Loucy (cell line): Measurements from ENCODE around the gene BMF.
"Not testable (repeated sequence)": the region's sequence is repeated elsewhere in the genome, so short reads cannot be mapped to it uniquely, and the experiment has no call there.

Experiments
- H2AFZ ChIP-seq: fragments of 200-600 bp; sonication (generic); 2 replicates; pipeline ENCODE4 v1.6.0; 2016; ENCODE audit warnings: antibody characterized with exemption, mild to moderate bottlenecking, low read length, moderate library complexity
- H3F3A ChIP-seq: fragments of 200-600 bp; 2 replicates; pipeline ENCODE4 v1.6.0; 2016; ENCODE audit warnings: antibody characterized with exemption, low read depth, mild to moderate bottlenecking
- H3K27me3 ChIP-seq: fragments of 200-600 bp; sonication (generic); 2 replicates; pipeline ENCODE4 v1.6.1; 2014; ENCODE audit warnings: low read length, mild to moderate bottlenecking; ENCODE audit not compliant: insufficient read depth, poor library complexity, severe bottlenecking
- H3K36me3 ChIP-seq: fragments of 200-600 bp; sonication (generic); 2 replicates; pipeline ENCODE4 v1.6.1; 2016; ENCODE audit warnings: low read length; ENCODE audit not compliant: insufficient read depth
- H3K4me1 ChIP-seq: fragments of 200-600 bp; sonication (generic); 2 replicates; pipeline ENCODE4 v1.5.1; 2014; ENCODE audit warnings: low read length, mild to moderate bottlenecking; ENCODE audit not compliant: insufficient read depth, poor library complexity, severe bottlenecking
- H3K4me2 ChIP-seq: fragments of 200-600 bp; sonication (generic); 2 replicates; pipeline ENCODE4 v1.6.0; 2014; ENCODE audit warnings: antibody characterized with exemption, low read length, low read depth, mild to moderate bottlenecking; ENCODE audit not compliant: poor library complexity, severe bottlenecking
- H3K4me3 ChIP-seq: fragments of 200-600 bp; sonication (generic); 2 replicates; pipeline ENCODE4 v1.5.1; 2014; ENCODE audit warnings: low read length, mild to moderate bottlenecking, mixed read lengths; ENCODE audit not compliant: poor library complexity, severe bottlenecking
- H3K79me2 ChIP-seq: fragments of 200-600 bp; sonication (generic); 2 replicates; pipeline ENCODE4 v1.6.1; 2014; ENCODE audit warnings: low read length; ENCODE audit not compliant: insufficient read depth
- H3K9ac ChIP-seq: fragments of 200-600 bp; sonication (generic); 2 replicates; pipeline ENCODE4 v1.6.0; 2014; ENCODE audit warnings: mild to moderate bottlenecking, low read depth, low read length, moderate library complexity; ENCODE audit not compliant: poor library complexity, severe bottlenecking
- H3K9me2 ChIP-seq: fragments of 200-600 bp; sonication (generic); replicated peaks from 2 replicates; pipeline ENCODE4 v1.6.1; 2016; ENCODE audit warnings: low read depth, low read length, mixed read lengths
- H3K9me3 ChIP-seq: fragments of 200-600 bp; sonication (generic); 2 replicates; pipeline ENCODE4 v1.6.1; 2014; ENCODE audit warnings: mild to moderate bottlenecking, antibody characterized with exemption, low read length, low read depth; ENCODE audit not compliant: insufficient read depth
- H4K20me1 ChIP-seq: fragments of 200-600 bp; sonication (generic); 2 replicates; pipeline ENCODE4 v1.6.0; 2014; ENCODE audit warnings: antibody characterized with exemption, low read length, mild to moderate bottlenecking; ENCODE audit not compliant: insufficient read depth, poor library complexity, severe bottlenecking
- CTCF ChIP-seq: fragments of 200-600 bp; sonication (generic); conservative IDR thresholded peaks from 2 replicates; pipeline ENCODE4 v1.5.1; 2014; ENCODE audit warnings: mild to moderate bottlenecking, antibody characterized with exemption, low read length
- EZH2phosphoT487 ChIP-seq: fragments of 200-600 bp; IDR thresholded peaks from 2 replicates; pipeline ENCODE4 v1.6.1; 2018; ENCODE audit warnings: antibody characterized with exemption, mild to moderate bottlenecking, moderate library complexity, borderline replicate concordance

The BMF gene

GRCh38 chr15:40149339-40149738 is 40.7 kb upstream of the BMF start:
- H3K4me1 ChIP-seq: no peaks in the 10 kb centered on the region
- no peak for TF ChIP-seq EZH2phosphoT487
- no peak for TF ChIP-seq CTCF
- no peaks in the 10 kb centered on the region for H3K9me3 ChIP-seq
- no peak overlapping the region for H3K4me3 ChIP-seq
- no peaks in the 10 kb centered on the region for H3K27me3 ChIP-seq
- no peak overlapping the region for H2AFZ ChIP-seq
- H3F3A ChIP-seq: no peaks in the 10 kb centered on the region
- no peaks in the 10 kb centered on the region for H4K20me1 ChIP-seq
- no peaks in the 10 kb centered on the region for H3K79me2 ChIP-seq
- no peaks in the 10 kb centered on the region for H3K9me2 ChIP-seq
- H3K36me3 ChIP-seq: no peaks in the 10 kb centered on the region
- H3K4me2 ChIP-seq: no peak overlapping the region
- no peak overlapping the region for H3K9ac ChIP-seq

GRCh38 chr15:40146037-40146436 is 37.4 kb upstream of the BMF start:
- H3K9me3 ChIP-seq: no peaks in the 10 kb centered on the region
- no peak overlapping the region for H3K9ac ChIP-seq
- no peaks in the 10 kb centered on the region for H3K36me3 ChIP-seq
- no peaks in the 10 kb centered on the region for H3K9me2 ChIP-seq
- TF ChIP-seq CTCF: no peak
- TF ChIP-seq EZH2phosphoT487: no peak
- no peak overlapping the region for H3K4me2 ChIP-seq
- H3K4me1 ChIP-seq: no peaks in the 10 kb centered on the region
- no peaks in the 10 kb centered on the region for H3F3A ChIP-seq
- H3K27me3 ChIP-seq: no peaks in the 10 kb centered on the region
- H3K79me2 ChIP-seq: no peaks in the 10 kb centered on the region
- no peaks in the 10 kb centered on the region for H4K20me1 ChIP-seq
- no peak overlapping the region for H2AFZ ChIP-seq
- H3K4me3 ChIP-seq: no peak overlapping the region

GRCh38 chr15:40142428-40142827 is 33.7 kb upstream of the BMF start:
- no peaks in the 10 kb centered on the region for H4K20me1 ChIP-seq
- no peaks in the 10 kb centered on the region for H3K36me3 ChIP-seq
- no peaks in the 10 kb centered on the region for H3K79me2 ChIP-seq
- no peaks in the 10 kb centered on the region for H3F3A ChIP-seq
- TF ChIP-seq CTCF (no peak), EZH2phosphoT487 (no peak)
- H3K9me3 ChIP-seq: no peaks in the 10 kb centered on the region
- H3K27me3 ChIP-seq: no peaks in the 10 kb centered on the region
- no peaks in the 10 kb centered on the region for H3K4me1 ChIP-seq
- H3K9me2 ChIP-seq: no peaks in the 10 kb centered on the region
- no peak overlapping the region for H3K9ac ChIP-seq
- H3K4me3 ChIP-seq: no peak overlapping the region
- no peak overlapping the region for H2AFZ ChIP-seq
- no peak overlapping the region for H3K4me2 ChIP-seq

GRCh38 chr15:40138201-40138570 is 29.5 kb upstream of the BMF start:
- not testable (repeated sequence) for H3K9me2 ChIP-seq, H4K20me1 ChIP-seq, H3K9ac ChIP-seq, H3K79me2 ChIP-seq, H3K4me3 ChIP-seq, H3K27me3 ChIP-seq, H3K9me3 ChIP-seq, H3F3A ChIP-seq, H3K4me1 ChIP-seq, H2AFZ ChIP-seq, H3K36me3 ChIP-seq, H3K4me2 ChIP-seq
